ENCODE measurements around the gene CFHR2.

GRCh38 chr1:196896355-196896754 is 47.2 kb upstream of the CFHR2 start:
- TF ChIP-seq, protein P1, sequence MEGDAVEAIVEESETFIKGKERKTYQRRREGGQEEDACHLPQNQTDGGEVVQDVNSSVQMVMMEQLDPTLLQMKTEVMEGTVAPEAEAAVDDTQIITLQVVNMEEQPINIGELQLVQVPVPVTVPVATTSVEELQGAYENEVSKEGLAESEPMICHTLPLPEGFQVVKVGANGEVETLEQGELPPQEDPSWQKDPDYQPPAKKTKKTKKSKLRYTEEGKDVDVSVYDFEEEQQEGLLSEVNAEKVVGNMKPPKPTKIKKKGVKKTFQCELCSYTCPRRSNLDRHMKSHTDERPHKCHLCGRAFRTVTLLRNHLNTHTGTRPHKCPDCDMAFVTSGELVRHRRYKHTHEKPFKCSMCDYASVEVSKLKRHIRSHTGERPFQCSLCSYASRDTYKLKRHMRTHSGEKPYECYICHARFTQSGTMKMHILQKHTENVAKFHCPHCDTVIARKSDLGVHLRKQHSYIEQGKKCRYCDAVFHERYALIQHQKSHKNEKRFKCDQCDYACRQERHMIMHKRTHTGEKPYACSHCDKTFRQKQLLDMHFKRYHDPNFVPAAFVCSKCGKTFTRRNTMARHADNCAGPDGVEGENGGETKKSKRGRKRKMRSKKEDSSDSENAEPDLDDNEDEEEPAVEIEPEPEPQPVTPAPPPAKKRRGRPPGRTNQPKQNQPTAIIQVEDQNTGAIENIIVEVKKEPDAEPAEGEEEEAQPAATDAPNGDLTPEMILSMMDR (IDR thresholded peaks at IDR 0.05) = no peak
- no peak for TF ChIP-seq EZH2 (IDR thresholded peaks at IDR 0.05; ENCODE audit: borderline replicate concordance, insufficient read depth, low read depth, low read length, poor library complexity, severe bottlenecking)
